Measurements from ENCODE around the gene NSD2. TPM values are rescaled to one million over a fixed set of nuclear protein-coding genes. Genes with fewer than 3 reads are reported as not detected.

Gene NSD2
- total and polyA plus RNA-seq, 9 of the 15 experiments (the other 6 are each of a cell fraction or from before 2014, with no cell fraction given): 6.4 to 126 (median 58.8) TPM

GRCh38 chr4:1950369-1950768 lies 79.2 kb downstream of the NSD2 start:
- no peaks in the 10 kb centered on the region for H3K9me3 ChIP-seq (replicated peaks; ENCODE audit: control insufficient read depth, insufficient read depth, low read depth, low read length)
- no peak overlapping the region for H3K27ac ChIP-seq (ENCODE audit: extremely low read depth, low read depth, low read length)
- no peaks in the 10 kb centered on the region; the same call in 2 of the 3 replicates for H3K79me2 ChIP-seq (ENCODE audit: control insufficient read depth, insufficient read depth, low read length)
- no peak overlapping the region for H3K4me2 ChIP-seq (ENCODE audit: insufficient read depth, low read length)
- FAIRE-seq (no peak), DNase-seq (ENCODE audit: extremely low read depth in 1 of 4, low spot score in 3 of 4) (no peak), ATAC-seq (no peak)
- in situ Hi-C loops (cut with MboI): no loop called here
- 93% methylated on average over 10 of the region's 10 CpGs for WGBS (ENCODE audit: insufficient coverage, low coverage, missing lambda C conversion rate)
- intact Hi-C loops (cut with micrococcal nuclease): no loop called here
- H3K9ac ChIP-seq (ENCODE audit: insufficient read depth in 1 of 2, low read depth in 2 of 2, low read length in 2 of 2): no peak overlapping the region
- peaks cover 4% of the 10 kb centered on the region; the same call in 1 of the 2 replicates for H4K20me1 ChIP-seq (replicated peaks; ENCODE audit: control insufficient read depth, insufficient read depth, low read length)
- BruUV-seq (replicated peaks): no TSS peak
- TF ChIP-seq ADNP (tag; IDR thresholded peaks at IDR 0.05) (no peak), KLF16 (IDR thresholded peaks at IDR 0.05) (no peak), HMG20A (CRISPR knock-in tag; conservative IDR thresholded peaks at IDR 0.05) (no peak), FOXA3 (CRISPR knock-in tag; conservative IDR thresholded peaks at IDR 0.05 in 1 of 2, IDR thresholded peaks at IDR 0.05 in 1 of 2) (no peak), HNRNPLL (IDR thresholded peaks at IDR 0.05; ENCODE audit: low read depth, low read length, poor library complexity, severe bottlenecking) (no peak), HNRNPUL1 (IDR thresholded peaks at IDR 0.05; ENCODE audit: low read length) (no peak), NCOR1 (IDR thresholded peaks at IDR 0.05) (no peak), MED1 (CRISPR knock-in tag; IDR thresholded peaks at IDR 0.05; ENCODE audit: borderline replicate concordance) (no peak), PRPF4 (IDR thresholded peaks at IDR 0.05; ENCODE audit: insufficient read depth, low read depth, low read length, poor library complexity, severe bottlenecking) (no peak), SREBF2 (CRISPR knock-in tag; IDR thresholded peaks at IDR 0.05) (no peak), PCBP1 (IDR thresholded peaks at IDR 0.05; ENCODE audit: low read depth, low read length, poor library complexity, severe bottlenecking) (no peak), FOXO4 (CRISPR knock-in tag; IDR thresholded peaks at IDR 0.05) (no peak), ZBTB1 (CRISPR knock-in tag; IDR thresholded peaks at IDR 0.05; ENCODE audit: borderline replicate concordance, low read depth) (no peak), BCOR (IDR thresholded peaks at IDR 0.05) (no peak), ZNF263 (CRISPR knock-in tag; IDR thresholded peaks at IDR 0.05; ENCODE audit: borderline replicate concordance) (no peak), PCBP2 (IDR thresholded peaks at IDR 0.05; ENCODE audit: low read depth, low read length, poor library complexity, severe bottlenecking) (no peak), RHOXF2B (CRISPR knock-in tag; conservative IDR thresholded peaks at IDR 0.05) (no peak), TRIM24 (IDR thresholded peaks at IDR 0.05) (no peak)
- TF ChIP-seq, protein P1, sequence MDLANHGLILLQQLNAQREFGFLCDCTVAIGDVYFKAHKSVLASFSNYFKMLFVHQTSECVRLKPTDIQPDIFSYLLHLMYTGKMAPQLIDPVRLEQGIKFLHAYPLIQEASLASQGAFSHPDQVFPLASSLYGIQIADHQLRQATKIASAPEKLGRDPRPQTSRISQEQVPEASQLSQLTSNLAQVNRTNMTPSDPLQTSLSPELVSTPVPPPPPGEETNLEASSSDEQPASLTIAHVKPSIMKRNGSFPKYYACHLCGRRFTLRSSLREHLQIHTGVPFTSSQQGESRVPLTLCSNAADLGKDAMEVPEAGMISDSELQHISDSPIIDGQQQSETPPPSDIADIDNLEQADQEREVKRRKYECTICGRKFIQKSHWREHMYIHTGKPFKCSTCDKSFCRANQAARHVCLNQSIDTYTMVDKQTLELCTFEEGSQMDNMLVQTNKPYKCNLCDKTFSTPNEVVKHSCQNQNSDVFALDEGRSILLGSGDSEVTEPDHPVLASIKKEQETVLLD (IDR thresholded peaks at IDR 0.05): no peak
- no peak overlapping the region for H3K4me3 ChIP-seq
- ChIA-PET POLR2A (no interaction called here), CTCF (ENCODE audit: low intra/inter-chr PET ratio) (no interaction called here)
- no peaks in the 10 kb centered on the region for H3K27me3 ChIP-seq (ENCODE audit: control insufficient read depth in 2 of 2, insufficient read depth in 2 of 2, low read length in 2 of 2)
- H2AFZ ChIP-seq (ENCODE audit: low read depth, low read length): no peak overlapping the region
- H3K4me1 ChIP-seq (replicated peaks in 1 of 2; ENCODE audit: control insufficient read depth in 2 of 2, insufficient read depth in 2 of 2, low read length in 2 of 2): peaks cover 0 to 5% of the 10 kb centered on the region in 2 experiments; a peak in 1 of 5 replicates
- peaks cover 86% of the 10 kb centered on the region for H3K36me3 ChIP-seq (ENCODE audit: control insufficient read depth, insufficient read depth, low read length)
- no peaks in the 10 kb centered on the region for H3K9me1 ChIP-seq (ENCODE audit: control insufficient read depth, insufficient read depth, low read length)

Measured in K562 (cell line).